BJ (cell line): ENCODE results near the gene AP1B1. TPM values are rescaled to one million over a fixed set of nuclear protein-coding genes. Genes with fewer than 3 reads are reported as not detected.

Experiments used
- CTCF ChIA-PET: fragments of 350-600 bp; formaldehyde crosslinking; extraction: SDS; loops from one replicate; lab custom pipeline; 2021; ENCODE audit warnings: antibody characterized with exemption, inconsistent platforms; lab: Yijun Ruan, JAX
- POLR2A ChIA-PET: fragments of 300-600 bp; sonication (Branson Sonifier 250); formaldehyde crosslinking; extraction: SDS; loops from one replicate; lab custom pipeline; 2021; ENCODE audit warnings: antibody characterized with exemption; lab: Charles Lee
- DNase-seq: peaks from one replicate; pipeline ENCODE4 v3.0.0-alpha.2; 2011; ENCODE audit warnings: low read depth
- H3K27me3 ChIP-seq: 2 replicates; pipeline ENCODE4 v1.6.0; 2011; ENCODE audit warnings: low read length; ENCODE audit not compliant: control insufficient read depth, insufficient read depth
- H3K36me3 ChIP-seq: 2 replicates; pipeline ENCODE4 v1.5.1; 2011; ENCODE audit warnings: low read length; ENCODE audit not compliant: control insufficient read depth, insufficient read depth
- H3K4me3 ChIP-seq: 2 replicates; pipeline ENCODE4 v1.5.1; 2011; ENCODE audit warnings: low read depth, mild to moderate bottlenecking, control low read depth, low read length
- polyA minus RNA-seq: library from RNA; depleted of rRNA, polyadenylated mRNA; stranded (reverse); fragments of >200 nt; gene quantifications from 2 replicates; pipeline ENCODE4 v1.2.3, GENCODE V29; 2011; rRNA and poly(A)+ RNA removed
- polyA plus RNA-seq: library from polyadenylated mRNA; depleted of rRNA; stranded (reverse); fragments of >200 nt; gene quantifications from 2 replicates; pipeline ENCODE4 v1.2.3, GENCODE V29; 2011; rRNA removed
- TF ChIP-seq, protein P1 (sequence below): IDR thresholded peaks from 2 replicates; pipeline ENCODE4 v1.5.1; 2011; ENCODE audit warnings: low read depth, mild to moderate bottlenecking, control low read depth, inconsistent platforms, low read length, moderate library complexity; ENCODE audit not compliant: insufficient read depth

AP1B1 gene
- polyA plus RNA-seq (40.1 and 75.0 TPM in 2 replicates), polyA minus RNA-seq (93.5 and 116 TPM in 2 replicates)

DNA sequence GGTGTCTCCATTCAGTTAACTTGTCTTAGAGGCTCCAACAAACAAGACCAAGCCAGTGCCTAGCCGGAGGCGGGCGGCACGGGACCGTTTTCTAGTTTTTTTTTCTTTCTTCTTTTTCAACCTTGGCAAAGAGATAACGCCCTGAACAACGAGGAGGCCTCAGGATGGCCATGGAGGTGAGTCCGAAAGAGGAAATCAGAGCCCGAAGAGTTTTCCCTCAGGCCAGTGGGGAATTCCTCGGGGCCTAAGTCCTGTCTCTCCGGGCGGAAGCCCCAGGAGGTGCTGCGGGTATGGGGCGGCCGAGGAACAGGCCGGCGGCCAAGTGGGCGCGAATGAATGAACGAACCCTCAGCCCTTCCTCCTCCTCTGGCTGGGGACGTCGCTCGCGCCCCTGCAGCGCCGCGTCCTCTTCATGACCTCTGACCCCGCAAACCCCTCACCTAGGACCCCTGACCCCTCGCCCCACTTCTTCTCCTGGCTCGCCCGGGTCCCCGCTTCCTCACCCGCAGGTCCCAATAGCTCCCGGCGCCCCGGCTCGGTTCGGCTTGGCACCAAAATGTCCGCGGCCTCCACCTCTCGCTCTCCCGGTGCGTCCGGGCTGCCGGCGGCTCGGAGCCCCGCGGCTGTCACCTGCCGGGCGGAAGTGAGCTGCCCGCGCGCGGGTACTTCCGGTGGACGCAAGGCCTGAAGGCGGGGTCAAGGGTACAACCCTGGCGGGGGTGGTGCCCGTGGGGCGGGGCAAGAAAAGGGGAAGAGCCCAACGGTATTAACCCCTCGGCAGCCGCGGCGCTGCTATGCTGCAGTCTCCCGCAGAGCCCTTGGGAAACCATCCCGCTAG is at the start of gene AP1B1:
Gene AP1B1, minus strand, starts transcription at position 650 of the 838 bp plus-strand sequence. CDS start 21,327 bp downstream, outside the sequence.
- CTCF ChIA-PET = interaction anchor here (1.1 to 1.4 kb wide), 3 partner anchors 10 to 81 kb away, joined by 3 read pairs; no protein-coding TSS in a partner anchor

DNA sequence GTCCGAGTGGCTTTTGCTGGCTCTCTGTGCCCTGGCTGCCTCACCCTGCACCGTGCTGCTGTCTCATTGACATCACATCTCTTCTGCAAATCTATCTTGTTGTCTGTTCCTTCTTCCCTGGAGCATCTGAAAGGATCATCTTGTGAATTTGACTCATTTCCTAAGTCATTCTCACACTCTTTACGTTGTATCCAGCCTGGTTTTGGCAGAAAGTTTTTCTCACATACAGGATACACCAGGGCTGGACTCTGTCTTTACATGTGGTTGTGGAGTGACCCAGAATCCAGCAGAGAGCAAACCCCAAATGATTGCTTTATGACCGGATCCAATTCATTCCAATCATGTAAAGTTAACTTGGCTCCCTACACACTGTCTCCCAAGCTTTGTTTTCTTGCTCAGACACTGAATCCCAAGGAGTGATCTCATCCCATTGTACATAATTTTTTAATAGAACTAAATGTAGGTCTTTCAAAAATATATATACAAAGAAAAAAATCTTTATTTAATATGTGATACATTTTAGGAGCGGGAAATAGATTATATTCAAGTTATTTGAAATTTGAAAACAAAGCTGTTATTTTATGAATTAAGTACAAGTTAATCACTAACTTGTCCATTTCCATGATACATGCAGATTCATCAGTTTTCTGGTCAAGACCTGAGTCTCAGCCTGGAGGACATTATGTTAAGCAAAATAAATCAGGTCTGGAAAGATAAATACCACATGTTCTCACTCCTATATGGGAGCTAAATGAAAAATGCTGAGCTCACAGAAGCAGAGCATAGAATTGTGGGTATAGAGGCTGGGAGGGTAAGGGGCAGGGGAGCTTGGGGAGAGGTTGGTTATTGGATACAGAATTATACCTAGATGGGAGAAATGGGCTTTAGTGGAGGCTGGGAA is 47.1 kb upstream of the AP1B1 start:
- no peak overlapping the region for H3K4me3 ChIP-seq
- H3K27me3 ChIP-seq = peaks cover 8% of the 10 kb centered on the region; the same call in 1 of the 2 replicates
- CTCF ChIA-PET = interaction anchor here (0.6 kb wide), 1 partner anchor 991 kb away, joined by 3 read pairs; no protein-coding TSS in a partner anchor
- TF ChIP-seq, protein P1, sequence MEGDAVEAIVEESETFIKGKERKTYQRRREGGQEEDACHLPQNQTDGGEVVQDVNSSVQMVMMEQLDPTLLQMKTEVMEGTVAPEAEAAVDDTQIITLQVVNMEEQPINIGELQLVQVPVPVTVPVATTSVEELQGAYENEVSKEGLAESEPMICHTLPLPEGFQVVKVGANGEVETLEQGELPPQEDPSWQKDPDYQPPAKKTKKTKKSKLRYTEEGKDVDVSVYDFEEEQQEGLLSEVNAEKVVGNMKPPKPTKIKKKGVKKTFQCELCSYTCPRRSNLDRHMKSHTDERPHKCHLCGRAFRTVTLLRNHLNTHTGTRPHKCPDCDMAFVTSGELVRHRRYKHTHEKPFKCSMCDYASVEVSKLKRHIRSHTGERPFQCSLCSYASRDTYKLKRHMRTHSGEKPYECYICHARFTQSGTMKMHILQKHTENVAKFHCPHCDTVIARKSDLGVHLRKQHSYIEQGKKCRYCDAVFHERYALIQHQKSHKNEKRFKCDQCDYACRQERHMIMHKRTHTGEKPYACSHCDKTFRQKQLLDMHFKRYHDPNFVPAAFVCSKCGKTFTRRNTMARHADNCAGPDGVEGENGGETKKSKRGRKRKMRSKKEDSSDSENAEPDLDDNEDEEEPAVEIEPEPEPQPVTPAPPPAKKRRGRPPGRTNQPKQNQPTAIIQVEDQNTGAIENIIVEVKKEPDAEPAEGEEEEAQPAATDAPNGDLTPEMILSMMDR = no peak
- DNase-seq = no peak
- H3K36me3 ChIP-seq = no peaks in the 10 kb centered on the region
- POLR2A ChIA-PET = no interaction called here

More for the DNA sequence above, at the start of gene AP1B1:
- Histone ChIP-seq H3K36me3 (peaks cover 5% of the 10 kb centered on the region; the same call in 1 of the 2 replicates), H3K27me3 (no peaks in the 10 kb centered on the region), H3K4me3 (peak within 1 kb of the TSS; percentile 77)
- TF ChIP-seq, protein P1 = peak; percentile 11; the same call in 1 of the 2 replicates
- POLR2A ChIA-PET = no interaction called here
- DNase-seq = peak; percentile 49

DNA sequence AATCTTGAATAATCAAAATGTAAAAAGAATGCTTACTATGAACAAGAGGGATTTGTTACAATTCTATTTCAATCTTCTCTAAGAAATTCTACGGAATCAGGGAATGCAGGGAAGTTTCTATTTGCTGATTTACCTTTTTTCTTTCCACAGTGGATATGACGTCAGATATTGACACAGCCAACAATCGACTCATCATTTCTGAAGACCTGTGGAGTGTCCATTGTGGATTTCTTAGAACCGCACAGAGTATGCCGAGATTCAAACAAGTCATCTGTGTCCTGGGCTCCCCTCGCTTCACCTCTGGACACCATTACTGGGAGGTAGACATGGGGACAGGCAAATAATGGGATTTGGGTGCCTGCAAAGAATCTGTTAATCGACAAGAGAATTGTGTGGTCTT is 45.9 kb upstream of the AP1B1 start:
- POLR2A ChIA-PET = no interaction called here
- Histone ChIP-seq H3K4me3 (no peak overlapping the region), H3K27me3 (peaks cover 9% of the 10 kb centered on the region; the same call in 1 of the 2 replicates), H3K36me3 (no peaks in the 10 kb centered on the region)
- DNase-seq = no peak
- TF ChIP-seq, protein P1 = no peak
- CTCF ChIA-PET = no interaction called here

DNA sequence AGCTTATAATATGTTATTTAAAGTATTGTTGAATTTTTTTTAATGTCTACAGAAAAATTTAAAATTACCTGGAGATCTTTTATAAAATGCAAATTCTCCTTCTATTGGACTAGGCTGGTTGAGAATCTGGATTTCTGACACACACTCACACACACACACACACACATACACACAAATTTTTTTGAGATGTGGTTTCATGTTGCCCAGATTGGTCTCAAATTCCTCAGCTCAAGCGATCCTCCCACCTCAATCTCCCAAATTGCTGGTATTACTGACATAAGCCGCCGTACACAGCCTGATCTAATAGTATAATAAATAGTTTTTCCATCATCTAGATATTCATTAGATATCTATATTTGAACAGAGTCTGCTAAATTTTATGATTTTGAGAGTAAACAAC is 45.5 kb upstream of the AP1B1 start:
- ChIA-PET POLR2A (no interaction called here), CTCF (no interaction called here)
- no peak for DNase-seq
- Histone ChIP-seq H3K27me3 (peaks cover 11% of the 10 kb centered on the region), H3K4me3 (no peak overlapping the region), H3K36me3 (no peaks in the 10 kb centered on the region)
- TF ChIP-seq, protein P1 = no peak

DNA sequence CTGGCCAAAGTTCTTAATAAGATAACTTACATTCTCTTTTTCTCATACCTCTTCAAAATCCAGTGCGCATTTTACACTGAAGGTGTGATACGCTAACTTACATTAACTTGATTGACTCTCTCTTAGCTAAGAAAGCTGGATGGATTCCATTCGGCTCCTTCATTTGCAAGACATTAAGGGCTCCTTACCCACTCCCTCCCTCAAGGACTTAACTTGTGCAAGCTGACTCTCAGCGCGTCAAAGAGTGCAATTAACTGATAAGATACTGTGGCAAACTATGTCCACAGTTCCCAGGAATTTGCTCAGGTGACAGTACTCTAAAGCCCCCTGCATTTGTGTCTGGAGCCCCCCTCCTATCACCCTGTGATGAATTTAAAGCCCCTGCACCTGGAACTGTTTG is 43.6 kb upstream of the AP1B1 start:
- ChIA-PET POLR2A (no interaction called here), CTCF (no interaction called here)
- Histone ChIP-seq H3K27me3 (peaks cover 18% of the 10 kb centered on the region), H3K36me3 (no peaks in the 10 kb centered on the region), H3K4me3 (no peak overlapping the region)
- DNase-seq = no peak
- TF ChIP-seq, protein P1 = no peak
